ENCODE measurements around the gene TGFB2.

TGFB2 gene

GRCh38 chr1:218328769-218329168 is 16.4 kb upstream of the TGFB2 start:
- Histone ChIP-seq H3K4me3 (ENCODE audit: severe bottlenecking) (no peak overlapping the region), H3K9me3 (ENCODE audit: severe bottlenecking) (no peaks in the 10 kb centered on the region), H3K4me1 (ENCODE audit: insufficient read depth, poor library complexity, severe bottlenecking) (no peaks in the 10 kb centered on the region), H3K27ac (ENCODE audit: poor library complexity, severe bottlenecking) (no peak overlapping the region), H3K27me3 (ENCODE audit: insufficient read depth, poor library complexity, severe bottlenecking) (no peaks in the 10 kb centered on the region), H3K36me3 (ENCODE audit: low read depth) (no peaks in the 10 kb centered on the region)
- DNase-seq (ENCODE audit: low spot score) (no peak), ATAC-seq (ENCODE audit: low read depth) (no peak)
- no peak for TF ChIP-seq CTCF (IDR thresholded peaks at IDR 0.05; ENCODE audit: poor library complexity, severe bottlenecking)

DNA sequence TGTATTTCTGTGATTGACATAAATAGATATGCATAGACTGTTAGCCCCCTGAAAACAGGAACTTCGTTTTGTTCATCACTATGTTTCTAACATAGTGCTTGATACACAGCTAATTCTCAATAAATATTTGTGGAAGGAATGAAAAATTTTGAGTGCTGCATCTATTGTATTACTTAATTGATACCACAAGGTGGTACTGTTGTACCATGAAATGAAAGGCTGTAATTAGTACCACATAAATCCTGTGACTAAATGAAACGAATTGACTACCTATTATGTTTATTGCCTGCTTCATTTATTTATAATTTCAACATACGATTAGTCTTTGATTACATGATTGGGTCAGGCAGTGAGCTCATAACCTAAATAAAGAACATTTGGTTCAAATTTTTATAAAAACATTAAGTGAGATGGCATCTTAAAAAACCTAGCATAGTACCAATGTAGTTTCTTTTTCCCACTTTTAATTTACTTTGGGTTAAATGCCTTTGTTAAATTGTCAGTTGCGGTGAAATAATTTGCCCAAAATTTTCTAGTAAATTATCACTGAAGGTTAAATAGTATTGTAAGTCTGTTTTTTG is 15.0 kb upstream of the TGFB2 start:
- no peaks in the 10 kb centered on the region for H3K27me3 ChIP-seq (ENCODE audit: insufficient read depth, poor library complexity, severe bottlenecking)
- H3K4me3 ChIP-seq (ENCODE audit: severe bottlenecking): no peak overlapping the region
- no peak for ATAC-seq (ENCODE audit: low read depth)
- TF ChIP-seq CTCF (IDR thresholded peaks at IDR 0.05; ENCODE audit: poor library complexity, severe bottlenecking): peak; percentile 54
- no peak overlapping the region for H3K27ac ChIP-seq (ENCODE audit: poor library complexity, severe bottlenecking)
- H3K4me1 ChIP-seq (ENCODE audit: insufficient read depth, poor library complexity, severe bottlenecking): no peaks in the 10 kb centered on the region
- H3K36me3 ChIP-seq (ENCODE audit: low read depth): no peaks in the 10 kb centered on the region
- no peaks in the 10 kb centered on the region for H3K9me3 ChIP-seq (ENCODE audit: severe bottlenecking)
- no peak for DNase-seq (ENCODE audit: low spot score)

DNA sequence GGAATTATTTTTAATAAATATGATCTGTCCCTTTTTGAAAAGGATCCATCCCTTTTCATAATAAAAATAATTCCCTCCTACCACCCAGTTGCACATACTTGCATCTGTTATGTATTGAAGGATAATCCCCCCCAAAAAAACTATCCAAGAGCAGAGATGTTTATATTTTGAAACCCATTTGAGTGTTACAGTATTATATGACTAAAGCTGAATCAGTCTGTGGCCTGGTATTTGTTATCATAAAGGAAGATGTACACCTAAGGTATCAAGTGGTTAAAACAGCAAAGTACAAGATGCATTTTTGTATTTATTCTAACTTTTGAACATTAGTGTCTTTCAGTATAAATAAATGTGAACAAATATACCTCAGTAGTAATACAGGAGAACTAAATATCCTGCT is 12.7 kb upstream of the TGFB2 start:
- ATAC-seq (ENCODE audit: low read depth) (no peak), DNase-seq (ENCODE audit: low spot score) (no peak)
- Histone ChIP-seq H3K4me1 (ENCODE audit: insufficient read depth, poor library complexity, severe bottlenecking) (no peaks in the 10 kb centered on the region), H3K36me3 (ENCODE audit: low read depth) (no peaks in the 10 kb centered on the region), H3K27me3 (ENCODE audit: insufficient read depth, poor library complexity, severe bottlenecking) (no peaks in the 10 kb centered on the region), H3K4me3 (ENCODE audit: severe bottlenecking) (no peak overlapping the region), H3K9me3 (ENCODE audit: severe bottlenecking) (no peaks in the 10 kb centered on the region), H3K27ac (ENCODE audit: poor library complexity, severe bottlenecking) (no peak overlapping the region)
- no peak for TF ChIP-seq CTCF (IDR thresholded peaks at IDR 0.05; ENCODE audit: poor library complexity, severe bottlenecking)

GRCh38 chr1:218336328-218336727 is 8.8 kb upstream of the TGFB2 start:
- H3K36me3 ChIP-seq (ENCODE audit: low read depth): no peaks in the 10 kb centered on the region
- TF ChIP-seq CTCF (IDR thresholded peaks at IDR 0.05; ENCODE audit: poor library complexity, severe bottlenecking): no peak
- H3K27ac ChIP-seq (ENCODE audit: poor library complexity, severe bottlenecking): no peak overlapping the region
- no peaks in the 10 kb centered on the region for H3K9me3 ChIP-seq (ENCODE audit: severe bottlenecking)
- ATAC-seq (ENCODE audit: low read depth) (no peak), DNase-seq (ENCODE audit: low spot score) (no peak)
- H3K4me1 ChIP-seq (ENCODE audit: insufficient read depth, poor library complexity, severe bottlenecking): no peaks in the 10 kb centered on the region
- H3K27me3 ChIP-seq (ENCODE audit: insufficient read depth, poor library complexity, severe bottlenecking): no peaks in the 10 kb centered on the region
- no peak overlapping the region for H3K4me3 ChIP-seq (ENCODE audit: severe bottlenecking)

DNA sequence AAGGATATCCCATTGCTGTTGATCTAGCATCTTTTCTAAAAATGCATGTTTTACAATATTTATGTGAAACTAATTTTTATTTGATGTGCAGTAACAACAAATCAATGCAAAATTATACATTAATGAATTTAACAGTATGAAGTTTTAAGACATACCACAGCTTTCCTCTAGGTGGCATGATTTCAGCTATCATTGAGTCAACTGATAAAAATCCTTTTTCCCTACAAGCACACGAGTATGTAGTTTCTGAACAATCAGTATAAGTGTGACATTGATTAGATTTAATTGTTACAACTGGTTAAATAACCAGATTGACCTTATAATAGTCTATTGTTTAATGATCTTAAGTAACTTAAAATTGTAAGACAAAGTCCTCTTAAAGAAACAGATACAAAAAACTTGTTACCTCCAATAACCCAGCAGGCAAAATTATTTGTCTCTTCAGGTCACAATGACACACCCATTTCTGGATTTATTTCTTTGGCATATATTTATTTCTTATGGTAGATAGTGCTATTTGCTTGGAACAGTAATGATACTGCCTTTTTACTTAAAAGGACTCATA is 5.8 kb upstream of the TGFB2 start:
- ATAC-seq (ENCODE audit: low read depth) (no peak), DNase-seq (ENCODE audit: low spot score) (no peak)
- TF ChIP-seq CTCF (IDR thresholded peaks at IDR 0.05; ENCODE audit: poor library complexity, severe bottlenecking): peak; percentile 75
- no peak overlapping the region for H3K27ac ChIP-seq (ENCODE audit: poor library complexity, severe bottlenecking)
- no peaks in the 10 kb centered on the region for H3K9me3 ChIP-seq (ENCODE audit: severe bottlenecking)
- no peaks in the 10 kb centered on the region for H3K27me3 ChIP-seq (ENCODE audit: insufficient read depth, poor library complexity, severe bottlenecking)
- H3K4me3 ChIP-seq (ENCODE audit: severe bottlenecking): no peak overlapping the region
- H3K36me3 ChIP-seq (ENCODE audit: low read depth): no peaks in the 10 kb centered on the region
- peaks cover under 1% of the 10 kb centered on the region for H3K4me1 ChIP-seq (ENCODE audit: insufficient read depth, poor library complexity, severe bottlenecking)
